Astrocyte (in vitro differentiated cells and primary cell): ENCODE results near the gene UNKL. TPM values are rescaled to one million over a fixed set of nuclear protein-coding genes. Genes with fewer than 3 reads are reported as not detected.

ENCODE experiments used
- DNase-seq: peaks from one replicate; pipeline ENCODE4 v3.0.0-alpha.2; 2010; ENCODE audit warnings: low read depth
- FAIRE-seq: peaks from 2 replicates; lab custom pipeline; 2011; peaks lifted over from hg19 to GRCh38; lab: Jason Lieb, UNC
- H2AFZ ChIP-seq: 2 replicates; pipeline ENCODE4 v1.6.0; 2012; ENCODE audit warnings: low read depth, low read length, inconsistent platforms
- H3K27ac ChIP-seq: 2 replicates; pipeline ENCODE4 v1.5.1; 2011; ENCODE audit warnings: low read depth, low read length, inconsistent platforms
- H3K27me3 ChIP-seq: 2 replicates; pipeline ENCODE4 v1.6.0; 2011; ENCODE audit warnings: low read length, inconsistent platforms; ENCODE audit not compliant: insufficient read depth
- H3K36me3 ChIP-seq: 2 replicates; pipeline ENCODE4 v1.5.1; 2011; ENCODE audit warnings: low read length, inconsistent platforms; ENCODE audit not compliant: insufficient read depth
- H3K4me1 ChIP-seq: 2 replicates; pipeline ENCODE4 v1.5.1; 2011; ENCODE audit warnings: low read length, inconsistent platforms; ENCODE audit not compliant: insufficient read depth
- H3K4me2 ChIP-seq: 2 replicates; pipeline ENCODE4 v1.6.0; 2012; ENCODE audit warnings: low read length, inconsistent platforms
- H3K4me3 ChIP-seq: 2 replicates; pipeline ENCODE4 v1.5.1; 2011; ENCODE audit warnings: low read depth, mild to moderate bottlenecking, low read length, inconsistent platforms; ENCODE audit not compliant: insufficient read depth
- H3K79me2 ChIP-seq: 2 replicates; pipeline ENCODE4 v1.6.0; 2012; ENCODE audit warnings: mild to moderate bottlenecking, low read length, inconsistent platforms; ENCODE audit not compliant: insufficient read depth
- H3K9ac ChIP-seq: 2 replicates; pipeline ENCODE4 v1.6.0; 2012; ENCODE audit warnings: mild to moderate bottlenecking, low read length, inconsistent platforms
- H3K9me3 ChIP-seq: 2 replicates; pipeline ENCODE4 v1.5.1; 2012; ENCODE audit warnings: low read depth, mild to moderate bottlenecking, low read length, inconsistent platforms; ENCODE audit not compliant: insufficient read depth
- H4K20me1 ChIP-seq: 2 replicates; pipeline ENCODE4 v1.6.0; 2012; ENCODE audit warnings: low read length, inconsistent platforms; ENCODE audit not compliant: insufficient read depth
- H3K27ac Mint-ChIP-seq: one replicate; pipeline ENCODE4 v1.8.0; 2021; ENCODE audit warnings: mild to moderate bottlenecking, mixed read lengths; ENCODE audit not compliant: unreplicated experiment
- H3K27me3 Mint-ChIP-seq: one replicate; pipeline ENCODE4 v1.8.0; 2021; ENCODE audit warnings: low read depth, mixed read lengths; ENCODE audit not compliant: unreplicated experiment
- H3K36me3 Mint-ChIP-seq: one replicate; pipeline ENCODE4 v1.8.0; 2021; ENCODE audit warnings: low read depth, mixed read lengths; ENCODE audit not compliant: unreplicated experiment
- H3K4me1 Mint-ChIP-seq: one replicate; pipeline ENCODE4 v1.8.0; 2021; ENCODE audit warnings: low read depth, mixed read lengths; ENCODE audit not compliant: unreplicated experiment
- H3K4me3 Mint-ChIP-seq: one replicate; pipeline ENCODE4 v1.8.0; 2021; ENCODE audit warnings: mild to moderate bottlenecking, moderate library complexity, mixed read lengths; ENCODE audit not compliant: unreplicated experiment
- H3K9me3 Mint-ChIP-seq: one replicate; pipeline ENCODE4 v1.8.0; 2021; ENCODE audit warnings: mild to moderate bottlenecking, mixed read lengths; ENCODE audit not compliant: unreplicated experiment
- CTCF ChIP-seq: IDR thresholded peaks from 2 replicates; pipeline ENCODE4 v1.5.1; 2011; ENCODE audit warnings: low read depth, mild to moderate bottlenecking, inconsistent platforms, low read length, moderate library complexity; ENCODE audit not compliant: insufficient read depth
- EZH2 ChIP-seq: IDR thresholded peaks from 2 replicates; pipeline ENCODE4 v1.6.1; 2012; ENCODE audit warnings: mild to moderate bottlenecking, low read length, inconsistent platforms; ENCODE audit not compliant: insufficient read depth
- total RNA-seq: library from RNA; stranded (reverse); gene quantifications from 2 replicates; pipeline ENCODE4 v1.2.1, GENCODE V29; 2021

The UNKL gene
- total RNA-seq, 1 donor from 2014 or later = 10.7 TPM

GRCh38 chr16:1408171-1408837 is 6.2 kb downstream of the UNKL start:
- Mint-ChIP-seq H3K4me1 (peaks cover 1% of the 10 kb centered on the region), H3K27ac (no peak overlapping the region), H3K36me3 (peaks cover 5% of the 10 kb centered on the region), H3K4me3 (peak overlapping the region; percentile 80), H3K27me3 (no peaks in the 10 kb centered on the region), H3K9me3 (no peaks in the 10 kb centered on the region)
- FAIRE-seq (no peak), DNase-seq (peak; percentile 52)
- Histone ChIP-seq H3K79me2 (peaks cover 3% of the 10 kb centered on the region), H3K4me1 (no peaks in the 10 kb centered on the region), H3K4me2 (peak overlapping the region; percentile 100), H3K4me3 (peak overlapping the region; percentile 82), H3K9ac (peak overlapping the region; percentile 83), H3K27ac (no peak overlapping the region), H2AFZ (peak overlapping the region; percentile 96), H3K27me3 (no peaks in the 10 kb centered on the region), H4K20me1 (peaks cover 22% of the 10 kb centered on the region), H3K9me3 (no peaks in the 10 kb centered on the region), H3K36me3 (no peaks in the 10 kb centered on the region)
- TF ChIP-seq EZH2 (no peak), CTCF (no peak)

- H3K27me3 ChIP-seq = no peaks in the 10 kb centered on the region
- peaks cover 23% of the 10 kb centered on the region for H4K20me1 ChIP-seq
- FAIRE-seq (no peak), DNase-seq (peak; percentile 34)
- peak overlapping the region; percentile 67 for H3K4me3 Mint-ChIP-seq
- no peaks in the 10 kb centered on the region for H3K27me3 Mint-ChIP-seq
- peaks cover 1% of the 10 kb centered on the region for H3K4me1 Mint-ChIP-seq
- no peaks in the 10 kb centered on the region for H3K9me3 ChIP-seq
- peak overlapping the region; percentile 31 for H3K4me3 ChIP-seq
- peak overlapping the region; percentile 55 for H3K9ac ChIP-seq
- H3K79me2 ChIP-seq = peaks cover 3% of the 10 kb centered on the region
- H3K27ac Mint-ChIP-seq = no peak overlapping the region
- H2AFZ ChIP-seq = peak overlapping the region; percentile 64
- peaks cover 7% of the 10 kb centered on the region for H3K36me3 Mint-ChIP-seq
- no peaks in the 10 kb centered on the region for H3K4me1 ChIP-seq
- H3K36me3 ChIP-seq = no peaks in the 10 kb centered on the region
- H3K4me2 ChIP-seq = peak overlapping the region; percentile 100
- no peak for TF ChIP-seq CTCF
- TF ChIP-seq EZH2 = no peak
- H3K9me3 Mint-ChIP-seq = no peaks in the 10 kb centered on the region
- H3K27ac ChIP-seq = no peak overlapping the region
Observed at GRCh38 chr16:1407753-1408152, 6.8 kb downstream of the UNKL start.

GRCh38 chr16:1403733-1404132 is 10.8 kb downstream of the UNKL start:
- Mint-ChIP-seq H3K4me1 (peaks cover 1% of the 10 kb centered on the region), H3K27ac (no peak overlapping the region), H3K36me3 (peaks cover 15% of the 10 kb centered on the region), H3K4me3 (no peak overlapping the region), H3K27me3 (no peaks in the 10 kb centered on the region), H3K9me3 (no peaks in the 10 kb centered on the region)
- Histone ChIP-seq H3K79me2 (peaks cover 3% of the 10 kb centered on the region), H3K4me1 (no peaks in the 10 kb centered on the region), H4K20me1 (peaks cover 21% of the 10 kb centered on the region), H3K9me3 (no peaks in the 10 kb centered on the region), H3K27me3 (no peaks in the 10 kb centered on the region), H2AFZ (no peak overlapping the region), H3K9ac (no peak overlapping the region), H3K4me3 (no peak overlapping the region), H3K36me3 (no peaks in the 10 kb centered on the region), H3K27ac (no peak overlapping the region), H3K4me2 (no peak overlapping the region)
- FAIRE-seq = no peak
- no peak for TF ChIP-seq EZH2
- TF ChIP-seq CTCF = no peak
- DNase-seq = no peak
